GDM1 (cell line): ENCODE data around the gene MYO16.
"Not testable (repeated sequence)": the region's sequence is repeated elsewhere in the genome, so short reads cannot be mapped to it uniquely, and the experiment has no call there.

Experiments used
- DNase-seq: peaks from one replicate; lab custom pipeline; 2025; lab: John Stamatoyannopoulos, UW

Gene MYO16

GRCh38 chr13:108895220-108895704 lies 265.9 kb downstream of the MYO16 start:
- DNase-seq, result no peak

DNA sequence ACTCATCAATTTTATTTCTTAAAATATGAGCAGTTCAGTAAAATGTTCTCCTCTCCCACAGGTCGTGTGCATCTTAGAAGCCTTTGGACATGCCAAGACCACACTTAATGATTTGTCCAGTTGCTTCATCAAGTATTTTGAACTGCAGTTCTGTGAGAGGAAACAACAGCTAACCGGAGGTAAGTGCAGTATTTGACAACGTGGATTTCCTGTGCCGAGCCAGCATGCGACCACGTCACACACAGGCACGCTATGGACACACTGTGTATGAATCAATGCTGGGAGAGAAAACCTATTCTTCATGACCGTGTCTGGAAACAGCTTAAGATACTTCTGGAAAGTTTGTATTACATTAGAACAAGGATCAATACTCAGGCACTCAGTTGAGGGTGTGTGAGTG lies 268.5 kb downstream of the MYO16 start:
- no peak for DNase-seq

DNA sequence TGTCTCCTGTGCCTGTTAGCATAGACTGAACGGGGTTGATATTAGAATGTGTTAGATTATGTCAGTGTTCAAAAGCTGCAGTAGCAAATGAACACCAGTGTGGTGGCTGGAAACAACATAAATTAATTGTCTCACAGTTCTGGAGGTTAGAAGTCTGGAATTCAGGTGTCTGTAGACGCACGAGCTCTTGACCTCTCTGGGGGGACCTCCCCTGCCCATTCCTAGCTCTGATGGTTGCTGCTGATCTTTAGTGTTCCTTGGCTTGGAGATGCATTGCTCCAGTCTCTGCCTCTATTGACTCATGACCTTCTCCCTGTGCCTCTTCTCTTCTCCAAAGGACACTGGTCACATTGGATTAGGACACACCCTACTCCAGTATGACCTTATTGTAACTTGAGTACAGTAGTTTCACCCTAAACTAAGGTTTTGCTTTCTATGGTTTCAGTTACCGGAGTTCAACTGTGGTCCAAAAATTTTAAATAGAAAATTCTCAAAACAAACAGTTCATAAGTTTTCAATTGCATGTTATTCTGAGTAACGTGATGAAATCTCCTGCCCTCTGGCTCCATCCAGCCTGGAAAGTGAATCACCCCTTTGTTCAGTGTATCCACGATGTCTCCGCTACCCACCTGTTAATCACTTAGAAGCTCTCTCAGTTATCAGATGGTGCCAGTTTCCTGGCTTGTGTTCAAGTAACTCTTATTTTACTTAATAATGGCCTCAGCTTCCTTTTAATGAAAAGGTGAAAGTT lies 273.2 kb downstream of the MYO16 start:
- no peak for DNase-seq

- no peak for DNase-seq
These were observed 274.2 kb downstream of the MYO16 start for GRCh38 chr13:108903613-108904012.

- no peak for DNase-seq
These were observed 282.4 kb downstream of the MYO16 start for GRCh38 chr13:108911807-108912206.

DNA sequence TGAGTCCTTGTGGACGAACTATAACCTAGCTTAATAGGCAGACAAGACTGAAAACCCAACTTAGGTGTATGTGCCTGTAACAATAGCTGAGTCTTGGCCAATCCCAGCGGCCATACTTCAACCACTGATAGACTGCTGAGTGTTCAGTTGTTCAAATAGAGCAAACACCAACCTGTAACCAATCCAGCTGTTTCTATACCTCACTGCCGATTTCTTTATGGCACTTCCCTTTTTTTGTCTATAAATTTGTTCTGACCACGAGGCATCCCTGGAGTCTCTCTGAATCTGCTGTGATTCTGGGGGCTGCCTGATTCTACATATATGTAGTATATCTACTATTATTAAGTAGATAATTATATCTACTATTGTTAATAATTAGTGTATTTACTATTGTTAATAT lies 284.3 kb downstream of the MYO16 start:
- not testable (repeated sequence) for DNase-seq

DNA sequence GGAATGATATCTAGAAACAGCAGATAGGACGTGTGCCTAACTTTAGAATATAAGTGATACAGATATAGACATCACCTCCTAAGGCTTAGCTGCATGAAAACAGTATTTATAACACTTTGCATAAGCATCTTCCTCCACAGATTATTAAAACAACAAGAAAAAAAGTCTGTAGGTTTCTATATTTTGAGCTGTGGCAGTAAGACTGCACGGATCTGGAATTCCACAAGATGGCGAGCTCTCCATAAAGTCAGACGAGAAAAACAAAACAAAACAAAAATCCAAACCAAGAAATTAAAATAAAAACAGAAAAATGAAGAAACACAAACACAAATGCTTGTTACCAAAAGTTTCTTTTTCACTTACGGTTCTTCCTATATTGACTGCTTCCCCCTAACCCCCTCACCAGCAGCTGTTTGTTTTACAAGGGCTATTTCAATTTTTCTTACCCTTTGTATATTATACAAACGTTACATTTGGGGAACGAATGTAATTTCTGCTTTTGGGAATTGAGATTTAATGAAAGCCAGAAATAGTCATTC lies 285.8 kb downstream of the MYO16 start:
- DNase-seq, result no peak

- peak; percentile 53 for DNase-seq
These were observed 286.5 kb downstream of the MYO16 start for GRCh38 chr13:108915634-108916512.

- no peak for DNase-seq
These were observed 288.2 kb downstream of the MYO16 start for GRCh38 chr13:108917581-108917980.

- no peak for DNase-seq
These were observed 289.9 kb downstream of the MYO16 start for GRCh38 chr13:108919036-108919907.

- no peak for DNase-seq
These were observed 290.7 kb downstream of the MYO16 start for GRCh38 chr13:108920137-108920536.

GRCh38 chr13:108921238-108921637 lies 291.8 kb downstream of the MYO16 start:
- no peak for DNase-seq

GRCh38 chr13:108922108-108922507 lies 292.7 kb downstream of the MYO16 start:
- DNase-seq, result no peak

- DNase-seq, result no peak
These were observed 294.1 kb downstream of the MYO16 start for GRCh38 chr13:108923386-108924047.

GRCh38 chr13:108924134-108924533 lies 294.7 kb downstream of the MYO16 start:
- DNase-seq, result no peak

DNA sequence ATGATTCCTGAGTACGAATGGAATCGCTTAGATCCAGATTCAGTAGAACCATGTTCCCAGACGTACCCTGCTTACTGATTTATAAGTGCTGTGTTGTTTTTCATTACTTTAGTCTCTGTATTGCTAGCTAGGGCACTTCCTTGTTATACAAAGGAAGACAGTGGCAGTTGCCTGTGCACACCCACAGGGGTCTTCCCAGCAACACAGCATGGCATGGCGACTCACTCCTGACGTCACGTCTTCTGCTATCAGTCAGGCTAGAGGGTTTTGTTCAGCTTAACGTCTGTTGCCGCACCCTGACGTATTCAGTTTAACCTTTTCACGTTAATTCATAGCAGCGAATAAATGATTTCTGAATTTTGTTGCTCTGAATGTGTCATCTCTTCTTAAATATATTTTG lies 295.1 kb downstream of the MYO16 start:
- DNase-seq, result no peak

DNA sequence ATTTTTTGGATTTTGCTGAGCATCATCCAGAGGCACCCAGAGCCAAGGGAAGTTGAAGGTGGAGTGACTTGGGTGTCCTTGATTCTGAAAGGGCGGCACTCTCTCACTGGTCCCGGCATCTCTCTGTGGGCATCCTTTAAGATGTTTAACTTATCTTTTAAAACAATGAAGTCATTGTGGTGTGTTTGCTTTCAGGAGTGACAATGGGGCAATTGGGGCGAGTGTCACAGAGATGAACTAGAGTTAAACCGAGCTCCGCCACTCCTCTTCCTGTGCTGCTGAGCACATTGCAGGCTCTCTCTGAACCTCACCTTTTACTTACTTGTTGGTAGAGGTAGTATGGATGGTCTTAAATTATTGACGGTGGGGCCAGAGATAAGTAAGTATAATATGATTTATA lies 295.7 kb downstream of the MYO16 start:
- DNase-seq, result no peak

GRCh38 chr13:108926862-108927261 lies 297.5 kb downstream of the MYO16 start:
- DNase-seq, result no peak

- DNase-seq, result no peak
These were observed 298.2 kb downstream of the MYO16 start for GRCh38 chr13:108927615-108928014.

DNA sequence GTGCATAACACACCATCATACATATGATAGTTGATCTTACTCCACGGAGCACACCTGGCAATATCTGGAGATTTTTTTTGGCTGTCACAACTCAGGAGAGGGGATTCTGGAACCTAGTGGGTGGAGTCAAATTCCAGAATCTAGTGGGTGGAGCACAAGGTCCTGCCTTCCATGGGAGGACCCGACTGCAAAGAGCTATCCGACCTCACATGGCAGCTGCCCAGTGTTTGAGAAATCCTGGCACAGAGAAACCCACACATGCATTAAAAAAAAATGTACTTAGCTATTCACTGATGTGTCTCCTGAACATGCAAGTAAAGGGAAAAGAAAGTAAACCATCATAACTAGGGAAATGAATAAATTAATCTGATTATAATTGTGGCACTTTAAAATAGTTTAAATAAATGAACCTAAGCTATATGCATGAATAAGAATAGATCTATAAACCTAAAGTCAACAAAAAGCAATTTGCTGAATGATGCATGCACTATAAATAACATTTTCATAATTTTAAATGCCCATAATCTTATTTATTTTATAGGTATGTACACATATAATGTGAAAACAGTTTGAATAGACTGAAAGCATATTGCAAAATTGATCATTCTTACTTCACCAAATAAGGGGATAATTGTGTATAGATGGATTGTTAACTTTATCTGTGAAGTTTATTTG lies 300.3 kb downstream of the MYO16 start:
- DNase-seq, result no peak

GRCh38 chr13:108932196-108932595 lies 302.8 kb downstream of the MYO16 start:
- no peak for DNase-seq
